HG02970 (cell line): ENCODE data around the gene SLC4A9.

ENCODE experiments used
- ATAC-seq: cut with Tn5 transposase; IDR thresholded peaks from one replicate; pipeline ENCODE4 v1.9.1; 2021; ENCODE audit warnings: mild to moderate bottlenecking, moderate library complexity, moderate number of reproducible peaks; ENCODE audit not compliant: unreplicated experiment, low FRiP score

The SLC4A9 gene, protein sequence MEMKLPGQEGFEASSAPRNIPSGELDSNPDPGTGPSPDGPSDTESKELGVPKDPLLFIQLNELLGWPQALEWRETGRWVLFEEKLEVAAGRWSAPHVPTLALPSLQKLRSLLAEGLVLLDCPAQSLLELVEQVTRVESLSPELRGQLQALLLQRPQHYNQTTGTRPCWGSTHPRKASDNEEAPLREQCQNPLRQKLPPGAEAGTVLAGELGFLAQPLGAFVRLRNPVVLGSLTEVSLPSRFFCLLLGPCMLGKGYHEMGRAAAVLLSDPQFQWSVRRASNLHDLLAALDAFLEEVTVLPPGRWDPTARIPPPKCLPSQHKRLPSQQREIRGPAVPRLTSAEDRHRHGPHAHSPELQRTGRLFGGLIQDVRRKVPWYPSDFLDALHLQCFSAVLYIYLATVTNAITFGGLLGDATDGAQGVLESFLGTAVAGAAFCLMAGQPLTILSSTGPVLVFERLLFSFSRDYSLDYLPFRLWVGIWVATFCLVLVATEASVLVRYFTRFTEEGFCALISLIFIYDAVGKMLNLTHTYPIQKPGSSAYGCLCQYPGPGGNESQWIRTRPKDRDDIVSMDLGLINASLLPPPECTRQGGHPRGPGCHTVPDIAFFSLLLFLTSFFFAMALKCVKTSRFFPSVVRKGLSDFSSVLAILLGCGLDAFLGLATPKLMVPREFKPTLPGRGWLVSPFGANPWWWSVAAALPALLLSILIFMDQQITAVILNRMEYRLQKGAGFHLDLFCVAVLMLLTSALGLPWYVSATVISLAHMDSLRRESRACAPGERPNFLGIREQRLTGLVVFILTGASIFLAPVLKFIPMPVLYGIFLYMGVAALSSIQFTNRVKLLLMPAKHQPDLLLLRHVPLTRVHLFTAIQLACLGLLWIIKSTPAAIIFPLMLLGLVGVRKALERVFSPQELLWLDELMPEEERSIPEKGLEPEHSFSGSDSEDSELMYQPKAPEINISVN

DNA sequence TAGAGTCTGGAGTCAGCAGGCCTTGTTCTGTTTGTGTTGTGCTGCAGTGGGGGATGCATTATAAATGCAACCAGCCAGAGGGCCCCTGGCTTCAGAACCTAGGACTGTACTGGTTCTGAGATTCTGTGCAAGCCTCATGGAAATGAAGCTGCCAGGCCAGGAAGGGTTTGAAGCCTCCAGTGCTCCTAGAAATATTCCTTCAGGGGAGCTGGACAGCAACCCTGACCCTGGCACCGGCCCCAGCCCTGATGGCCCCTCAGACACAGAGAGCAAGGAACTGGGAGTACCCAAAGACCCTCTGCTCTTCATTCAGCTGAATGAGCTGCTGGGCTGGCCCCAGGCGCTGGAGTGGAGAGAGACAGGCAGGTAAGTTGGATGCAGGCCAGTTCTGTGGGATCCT lies at the start of gene SLC4A9:
TSS of gene SLC4A9 (plus strand) at position 94 of the 400 bp plus-strand sequence. CDS start at position 137, 43 bp downstream.
- no peak for ATAC-seq

GRCh38 chr5:140310434-140310833 lies 49.6 kb upstream of the SLC4A9 start:
- no peak for ATAC-seq

DNA sequence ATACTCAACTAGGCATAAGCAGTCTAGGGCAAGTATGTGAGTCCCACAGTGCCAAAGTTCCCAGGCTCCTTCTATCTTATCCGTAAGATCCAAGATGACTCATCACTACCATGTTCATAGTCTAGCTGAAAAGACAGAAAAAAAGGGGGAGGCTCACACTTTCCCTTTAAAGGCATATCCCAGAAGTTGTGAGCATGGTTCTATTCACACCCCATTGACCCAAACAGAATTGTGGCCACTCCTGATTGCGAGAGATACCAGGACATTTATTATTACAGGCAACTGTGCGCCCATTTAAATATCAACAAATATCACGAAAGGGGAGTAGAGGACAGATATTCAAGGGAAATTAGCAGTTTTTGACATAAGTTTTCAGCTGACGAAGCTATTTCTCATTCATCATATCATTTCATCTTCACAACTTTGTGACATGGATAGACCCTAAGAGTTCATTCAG lies 49.0 kb upstream of the SLC4A9 start:
- no peak for ATAC-seq

- ATAC-seq, result no peak
Observed at GRCh38 chr5:140312067-140312790, 47.8 kb upstream of the SLC4A9 start.

GRCh38 chr5:140312791-140313189 lies 47.2 kb upstream of the SLC4A9 start:
- ATAC-seq, result no peak

- ATAC-seq, result no peak
Observed at GRCh38 chr5:140317859-140318258, 42.1 kb upstream of the SLC4A9 start.

- no peak for ATAC-seq
Observed at GRCh38 chr5:140318792-140319191, 41.2 kb upstream of the SLC4A9 start.

DNA sequence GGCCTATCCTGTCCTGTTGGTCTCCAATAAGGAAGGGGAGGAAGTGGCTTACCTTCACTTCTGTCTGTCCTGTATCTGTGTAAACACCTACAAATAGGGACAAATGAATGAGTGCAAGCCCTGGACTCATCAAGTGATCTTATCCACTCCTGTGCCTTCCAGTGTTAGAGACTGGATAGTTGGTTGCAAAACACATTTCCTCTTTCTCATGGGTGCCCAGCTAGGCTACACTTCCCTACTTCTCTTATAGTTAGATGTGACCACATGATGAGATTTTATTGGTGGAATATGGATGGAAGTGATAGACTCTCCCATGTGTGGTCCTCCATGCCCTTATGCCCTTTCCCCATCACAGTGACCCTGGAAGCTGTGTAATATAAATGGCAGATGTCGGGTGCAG lies 40.2 kb upstream of the SLC4A9 start:
- ATAC-seq, result no peak

DNA sequence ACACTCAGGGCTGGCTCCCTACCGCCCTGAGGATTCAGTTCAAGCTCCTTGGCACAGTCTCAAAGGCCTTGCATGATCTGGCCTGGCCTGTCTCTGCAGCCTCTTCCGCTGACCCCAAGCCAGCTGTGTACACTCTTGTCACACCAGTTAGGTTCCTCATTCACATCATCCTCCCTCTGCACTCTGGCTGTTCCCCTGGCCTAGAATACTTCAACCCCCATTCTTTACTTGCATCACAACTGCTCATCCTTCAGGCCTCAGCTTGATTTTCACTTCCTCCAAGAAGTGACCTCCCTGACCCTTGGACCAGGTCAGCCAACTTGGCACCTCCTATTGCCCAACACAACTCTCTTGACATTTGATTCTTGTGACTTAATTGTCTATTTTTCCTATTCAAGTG lies 38.2 kb upstream of the SLC4A9 start:
- no peak for ATAC-seq

DNA sequence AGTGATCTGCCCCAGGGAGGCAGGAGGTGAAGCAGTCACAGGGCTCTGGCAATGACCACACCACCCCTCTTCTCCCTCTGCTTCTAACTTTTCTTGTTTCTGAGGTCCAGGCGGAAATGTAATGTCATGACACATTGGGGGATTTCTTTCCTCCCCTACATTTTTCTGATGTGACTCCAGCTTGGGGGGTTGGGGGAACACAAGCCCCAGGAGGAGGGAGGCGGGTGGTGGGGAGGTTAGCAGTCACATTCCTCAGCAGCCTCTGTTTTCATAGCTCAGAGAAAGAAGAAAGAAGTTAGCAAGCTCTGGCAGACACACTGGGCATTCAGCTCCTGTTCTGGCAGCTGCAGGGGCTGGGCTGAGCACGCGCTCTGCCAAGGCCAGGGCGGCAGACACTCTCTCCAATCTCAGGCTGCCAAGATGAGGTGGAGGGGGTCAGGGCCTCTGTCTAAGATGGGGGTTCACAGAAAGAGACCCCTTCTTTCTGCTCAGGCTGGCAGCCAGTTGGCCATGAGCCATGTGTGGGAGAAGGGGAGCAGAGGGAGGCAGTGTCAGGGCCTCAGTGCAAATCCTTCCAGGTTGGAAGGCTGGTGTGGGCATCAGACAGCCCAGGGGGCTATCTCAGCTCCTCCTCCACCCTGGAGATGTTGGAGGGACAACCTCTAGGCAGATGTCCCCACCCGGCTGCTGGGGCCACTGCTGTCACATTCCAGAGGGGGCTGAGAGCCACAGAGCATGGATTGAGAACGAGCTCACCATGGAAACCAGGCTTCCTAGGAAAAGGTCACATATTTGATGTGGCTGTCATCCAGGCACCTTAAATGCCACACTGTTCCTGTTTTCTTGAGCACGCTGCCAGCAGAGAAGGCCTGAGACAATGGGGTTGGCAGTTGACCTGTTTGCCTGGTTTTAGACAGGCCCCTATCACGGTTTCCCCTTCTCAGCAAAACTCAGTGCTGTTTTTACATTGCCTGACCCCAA lies 37.0 kb upstream of the SLC4A9 start:
- ATAC-seq, result no peak

DNA sequence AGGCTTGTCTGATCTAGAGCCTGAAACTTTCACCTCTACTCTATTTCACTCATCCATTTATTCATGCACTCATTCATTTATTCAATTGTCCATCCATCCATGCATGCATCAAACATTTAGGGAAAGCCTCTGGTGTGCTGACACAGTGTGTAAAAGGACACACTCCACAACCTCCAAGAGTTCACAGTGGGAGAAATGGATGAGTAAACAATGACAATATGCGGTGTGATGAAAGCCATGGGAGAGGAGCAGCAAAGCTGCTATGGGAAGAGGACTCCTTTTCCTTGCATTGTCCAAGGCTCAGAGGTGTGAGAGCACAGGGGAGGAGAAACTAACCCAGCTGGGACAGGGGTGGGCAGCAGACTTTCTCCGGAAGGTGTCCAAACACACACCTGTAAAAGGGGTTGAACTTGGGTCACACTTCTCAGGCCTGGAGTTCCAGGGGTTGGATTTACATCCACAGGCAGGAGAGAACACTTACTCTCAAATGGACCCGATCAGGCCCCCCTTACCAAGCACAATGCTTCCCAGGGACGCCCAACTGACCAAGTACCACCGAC lies 35.9 kb upstream of the SLC4A9 start:
- no peak for ATAC-seq

- ATAC-seq, result no peak
Observed at GRCh38 chr5:140324617-140325241, 35.3 kb upstream of the SLC4A9 start.

- no peak for ATAC-seq
Observed at GRCh38 chr5:140325486-140325885, 34.5 kb upstream of the SLC4A9 start.

DNA sequence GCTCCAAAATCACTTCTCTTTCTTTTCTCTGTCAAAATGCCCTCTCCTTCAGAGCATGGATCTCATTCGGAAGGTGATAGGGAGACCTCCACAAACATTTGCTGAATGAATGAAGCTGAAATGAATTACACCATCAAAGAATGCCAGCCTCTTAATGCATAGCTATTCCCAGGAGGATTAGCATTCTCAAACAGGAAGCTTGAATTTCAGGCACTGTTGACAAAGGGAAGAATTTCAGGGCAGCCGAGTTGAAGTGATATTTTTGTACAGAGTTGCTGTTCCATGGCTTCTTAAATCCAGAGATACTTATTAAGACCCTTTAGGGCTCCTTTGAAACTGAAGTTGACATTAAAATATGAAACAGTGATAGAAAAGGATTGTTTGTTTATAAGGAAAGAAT lies 32.4 kb upstream of the SLC4A9 start:
- ATAC-seq, result no peak

GRCh38 chr5:140328036-140328764 lies 31.8 kb upstream of the SLC4A9 start:
- no peak for ATAC-seq

DNA sequence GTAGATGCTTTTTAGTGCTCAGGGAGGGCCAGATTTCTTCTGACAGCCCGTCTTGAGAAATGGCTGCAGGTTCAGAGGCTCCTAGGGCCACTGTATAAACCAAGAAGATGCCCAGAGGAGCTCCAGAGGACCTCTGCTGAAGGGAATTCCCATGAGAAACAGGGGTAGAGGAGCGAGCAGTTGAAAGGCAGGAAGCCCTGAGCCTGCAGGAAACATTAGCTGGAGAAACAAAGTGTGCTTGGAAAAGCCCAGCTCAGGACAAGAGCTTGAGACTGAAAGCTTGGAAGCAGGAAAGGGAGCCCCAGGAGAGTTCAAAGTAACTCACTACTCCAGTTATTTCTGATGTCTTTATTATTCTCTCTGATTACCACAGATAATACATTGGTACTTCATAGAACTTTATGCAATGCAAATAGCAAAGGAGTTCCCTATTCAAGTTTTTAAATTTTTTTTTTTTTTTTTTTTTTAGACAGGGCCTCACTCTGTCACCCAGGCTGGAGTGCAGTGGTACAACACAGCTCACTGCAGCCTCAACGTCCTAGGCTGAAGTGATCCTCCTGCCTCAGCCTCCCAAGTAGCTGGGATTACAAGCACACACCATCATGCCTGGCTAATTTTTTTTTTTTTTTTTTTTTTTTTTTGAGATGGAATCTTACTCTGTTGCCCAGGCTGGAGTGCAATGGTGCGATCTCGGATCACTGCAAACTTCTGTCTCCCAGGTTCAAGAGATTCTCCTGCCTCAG lies 30.1 kb upstream of the SLC4A9 start:
- no peak for ATAC-seq

GRCh38 chr5:140331638-140332037 lies 28.4 kb upstream of the SLC4A9 start:
- ATAC-seq, result no peak
